ENCODE results near the gene ST3GAL4. TPM values are rescaled to one million over a fixed set of nuclear protein-coding genes. Genes with fewer than 3 reads are reported as not detected.

ST3GAL4 gene
- total and polyA plus RNA-seq, 2 donors (not counting 1 experiment from before 2014, with no cell fraction given): 1.1 to 1.9 TPM

DNA sequence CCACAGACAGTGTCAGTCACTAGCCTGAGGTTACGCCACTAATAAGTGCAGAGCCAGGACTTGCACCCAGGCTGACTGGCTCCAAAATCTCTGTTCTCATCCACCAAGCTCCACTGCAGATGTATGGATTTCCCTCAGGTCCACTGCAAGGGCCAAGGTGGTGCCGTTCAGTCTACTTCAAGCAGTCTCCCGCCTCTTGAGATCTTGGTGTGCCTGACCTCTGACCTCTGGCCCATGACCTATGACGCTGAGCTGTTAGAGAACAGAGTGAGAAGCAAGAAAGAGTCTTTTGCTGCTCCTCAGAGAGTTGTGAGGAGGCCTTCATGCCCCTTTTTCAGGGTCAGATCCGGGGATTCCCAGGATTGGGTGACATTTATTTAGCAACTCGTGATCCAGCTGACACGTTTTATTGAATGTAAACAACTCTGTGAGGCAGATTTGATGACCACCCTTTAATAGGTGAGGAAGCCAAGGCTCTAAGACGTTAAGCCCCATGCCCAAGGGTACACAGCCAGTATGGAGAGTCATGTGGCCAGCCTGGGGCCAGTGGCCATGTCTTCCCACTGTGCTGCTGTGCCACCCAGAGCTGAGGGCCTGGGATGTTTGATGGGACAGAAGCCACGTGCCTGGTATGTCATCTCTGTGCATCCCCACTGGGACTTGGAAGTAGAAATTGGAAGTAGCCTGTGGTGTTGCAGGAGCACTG lies 26.4 kb upstream of the ST3GAL4 start:
- no peaks in the 10 kb centered on the region for H3K4me1 ChIP-seq (ENCODE audit: control insufficient read depth in 2 of 2, insufficient read depth in 2 of 2, low read length in 2 of 2)
- H3K4me2 ChIP-seq (replicated peaks; ENCODE audit: low read depth, low read length, poor library complexity, severe bottlenecking): no peak overlapping the region
- no peaks in the 10 kb centered on the region for H3K27me3 Mint-ChIP-seq
- H3K27ac ChIP-seq (ENCODE audit: low read length in 2 of 2): no peak overlapping the region
- DNase-seq (no peak), ATAC-seq (ENCODE audit: low read depth) (no peak)
- intact Hi-C loops (cut with micrococcal nuclease): no loop called here
- no peaks in the 10 kb centered on the region for H3K4me1 Mint-ChIP-seq
- peaks cover 26% of the 10 kb centered on the region for H3K79me2 ChIP-seq (ENCODE audit: control insufficient read depth, insufficient read depth, low read length)
- WGBS (ENCODE audit: insufficient coverage): 98% methylated on average over 9 of the region's 9 CpGs
- H3K4me3 Mint-ChIP-seq: no peak overlapping the region
- ChIA-PET POLR2A (no interaction called here), CTCF (no interaction called here)
- H3K27ac Mint-ChIP-seq: no peak overlapping the region
- H2AFZ ChIP-seq (ENCODE audit: insufficient read depth, low read depth, low read length, poor library complexity, severe bottlenecking): no peak overlapping the region
- TF ChIP-seq, protein P1, sequence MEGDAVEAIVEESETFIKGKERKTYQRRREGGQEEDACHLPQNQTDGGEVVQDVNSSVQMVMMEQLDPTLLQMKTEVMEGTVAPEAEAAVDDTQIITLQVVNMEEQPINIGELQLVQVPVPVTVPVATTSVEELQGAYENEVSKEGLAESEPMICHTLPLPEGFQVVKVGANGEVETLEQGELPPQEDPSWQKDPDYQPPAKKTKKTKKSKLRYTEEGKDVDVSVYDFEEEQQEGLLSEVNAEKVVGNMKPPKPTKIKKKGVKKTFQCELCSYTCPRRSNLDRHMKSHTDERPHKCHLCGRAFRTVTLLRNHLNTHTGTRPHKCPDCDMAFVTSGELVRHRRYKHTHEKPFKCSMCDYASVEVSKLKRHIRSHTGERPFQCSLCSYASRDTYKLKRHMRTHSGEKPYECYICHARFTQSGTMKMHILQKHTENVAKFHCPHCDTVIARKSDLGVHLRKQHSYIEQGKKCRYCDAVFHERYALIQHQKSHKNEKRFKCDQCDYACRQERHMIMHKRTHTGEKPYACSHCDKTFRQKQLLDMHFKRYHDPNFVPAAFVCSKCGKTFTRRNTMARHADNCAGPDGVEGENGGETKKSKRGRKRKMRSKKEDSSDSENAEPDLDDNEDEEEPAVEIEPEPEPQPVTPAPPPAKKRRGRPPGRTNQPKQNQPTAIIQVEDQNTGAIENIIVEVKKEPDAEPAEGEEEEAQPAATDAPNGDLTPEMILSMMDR (IDR thresholded peaks at IDR 0.05): no peak
- TF ChIP-seq EZH2 (IDR thresholded peaks at IDR 0.05; ENCODE audit: borderline replicate concordance, insufficient read depth, low read depth, low read length, poor library complexity, severe bottlenecking): no peak
- no peaks in the 10 kb centered on the region for H3K9me3 ChIP-seq (ENCODE audit: control extremely low read depth in 1 of 3, control insufficient read depth in 2 of 3, insufficient read depth in 1 of 3, low read length in 2 of 3)
- H3K27me3 ChIP-seq (replicated peaks in 1 of 4; ENCODE audit: control extremely low read depth in 1 of 4, control insufficient read depth in 3 of 4, insufficient read depth in 4 of 4, low read length in 3 of 4): no peaks in the 10 kb centered on the region
- H3K36me3 ChIP-seq (replicated peaks in 1 of 2; ENCODE audit: control extremely low read depth in 1 of 2, control insufficient read depth in 1 of 2, extremely low read depth in 1 of 2, insufficient read depth in 2 of 2, low read length in 1 of 2): peaks cover 0 to 44% of the 10 kb centered on the region in 2 experiments
- H3K4me3 ChIP-seq (ENCODE audit: control extremely low read depth in 1 of 5, extremely low read depth in 1 of 5, insufficient read depth in 1 of 5, low read depth in 2 of 5, low read length in 4 of 5): no peak overlapping the region
- no peak overlapping the region for H3K9ac ChIP-seq (ENCODE audit: low read length)
- peaks cover 23% of the 10 kb centered on the region for H4K20me1 ChIP-seq (ENCODE audit: control insufficient read depth, insufficient read depth, low read length, poor library complexity, severe bottlenecking)
- no peaks in the 10 kb centered on the region for H3K9me3 Mint-ChIP-seq (ENCODE audit: insufficient read depth)

DNA sequence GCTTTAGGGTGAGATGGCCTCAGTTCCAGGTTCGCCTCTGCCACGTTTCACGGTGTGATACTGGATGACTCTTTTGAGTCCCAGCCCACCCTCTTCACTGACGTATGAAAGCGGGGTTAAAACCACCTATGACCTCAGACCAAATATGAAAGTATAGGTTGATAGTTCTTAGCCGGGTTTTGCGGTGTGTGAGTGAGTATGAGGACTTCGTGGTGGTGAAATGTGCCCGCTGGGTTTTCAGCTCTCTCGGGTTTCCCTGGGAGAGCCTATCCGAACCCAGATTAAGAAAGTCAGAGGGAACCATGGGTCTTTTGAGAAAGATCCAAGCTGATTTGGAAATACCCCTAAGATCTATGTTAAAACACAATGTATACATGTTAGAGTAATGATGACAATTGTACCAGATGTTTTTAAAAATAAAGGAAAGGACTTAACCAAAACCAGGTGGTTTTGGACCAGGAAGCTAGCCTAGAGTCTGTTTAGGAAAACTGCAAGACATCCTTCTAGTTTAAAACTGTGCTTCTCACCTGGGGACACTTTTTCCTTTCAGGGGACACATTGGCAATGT lies 25.8 kb upstream of the ST3GAL4 start:
- Mint-ChIP-seq H3K9me3 (ENCODE audit: insufficient read depth) (no peaks in the 10 kb centered on the region), H3K4me1 (no peaks in the 10 kb centered on the region), H3K27ac (no peak overlapping the region), H3K4me3 (no peak overlapping the region), H3K27me3 (no peaks in the 10 kb centered on the region)
- DNase-seq: no peak
- H2AFZ ChIP-seq (ENCODE audit: insufficient read depth, low read depth, low read length, poor library complexity, severe bottlenecking): no peak overlapping the region
- no peaks in the 10 kb centered on the region for H3K4me1 ChIP-seq (ENCODE audit: control insufficient read depth in 2 of 2, insufficient read depth in 2 of 2, low read length in 2 of 2)
- H3K4me3 ChIP-seq (ENCODE audit: control extremely low read depth in 1 of 5, extremely low read depth in 1 of 5, insufficient read depth in 1 of 5, low read depth in 2 of 5, low read length in 4 of 5): no peak overlapping the region
- WGBS (ENCODE audit: insufficient coverage): 100% methylated on average over 4 of the region's 11 CpGs
- H3K79me2 ChIP-seq (ENCODE audit: control insufficient read depth, insufficient read depth, low read length): peaks cover 21% of the 10 kb centered on the region
- no peaks in the 10 kb centered on the region for H3K27me3 ChIP-seq (replicated peaks in 1 of 4; ENCODE audit: control extremely low read depth in 1 of 4, control insufficient read depth in 3 of 4, insufficient read depth in 4 of 4, low read length in 3 of 4)
- H4K20me1 ChIP-seq (ENCODE audit: control insufficient read depth, insufficient read depth, low read length, poor library complexity, severe bottlenecking): peaks cover 23% of the 10 kb centered on the region
- intact Hi-C loops (cut with micrococcal nuclease): no loop called here
- CTCF ChIA-PET: no interaction called here
- no peak for TF ChIP-seq EZH2 (IDR thresholded peaks at IDR 0.05; ENCODE audit: borderline replicate concordance, insufficient read depth, low read depth, low read length, poor library complexity, severe bottlenecking)
- TF ChIP-seq, protein P1 (IDR thresholded peaks at IDR 0.05): no peak
- no peak overlapping the region for H3K9ac ChIP-seq (ENCODE audit: low read length)
- no peak for ATAC-seq (ENCODE audit: low read depth)
- no peak overlapping the region for H3K4me2 ChIP-seq (replicated peaks; ENCODE audit: low read depth, low read length, poor library complexity, severe bottlenecking)
- no peaks in the 10 kb centered on the region for H3K9me3 ChIP-seq (ENCODE audit: control extremely low read depth in 1 of 3, control insufficient read depth in 2 of 3, insufficient read depth in 1 of 3, low read length in 2 of 3)
- POLR2A ChIA-PET: no interaction called here
- peaks cover 0 to 47% of the 10 kb centered on the region in 2 experiments for H3K36me3 ChIP-seq (replicated peaks in 1 of 2; ENCODE audit: control extremely low read depth in 1 of 2, control insufficient read depth in 1 of 2, extremely low read depth in 1 of 2, insufficient read depth in 2 of 2, low read length in 1 of 2)
- no peak overlapping the region for H3K27ac ChIP-seq (ENCODE audit: low read length in 2 of 2)
